ENCODE results near the gene LYG1. TPM values are rescaled to one million over a fixed set of nuclear protein-coding genes. Genes with fewer than 3 reads are reported as not detected.

LYG1 gene
- polyA plus RNA-seq, 1 of the 3 experiments (the other 2 are of a cell fraction), result 1.2 TPM

Other genes starting within 250 kb of the LYG1 start
- gene C2orf15, start 159.5 kb downstream of the LYG1 start, polyA plus RNA-seq (2012; rRNA removed), result 0.25 and 0.41 TPM in 2 replicates
- gene TSGA10, start 146.3 kb downstream of the LYG1 start, polyA plus RNA-seq (2012; rRNA removed), result 1.8 and 2.0 TPM in 2 replicates
- gene LIPT1, start 146.2 kb downstream of the LYG1 start, polyA plus RNA-seq (2012; rRNA removed), result 5.4 and 8.7 TPM in 2 replicates
- 11.8 and 15.7 TPM in 2 replicates for gene MITD1, start 120.1 kb downstream of the LYG1 start, polyA plus RNA-seq (2012; rRNA removed)
- gene MRPL30, start 120.0 kb downstream of the LYG1 start, polyA plus RNA-seq (2012; rRNA removed), result 14.9 and 18.4 TPM in 2 replicates
- gene LYG2, start 45.5 kb downstream of the LYG1 start, polyA plus RNA-seq (2012; rRNA removed), result not detected in 2 replicates
- gene TXNDC9, start 35.1 kb upstream of the LYG1 start, polyA plus RNA-seq (2012; rRNA removed), result 19.1 and 24.5 TPM in 2 replicates
- gene EIF5B, start 36.2 kb upstream of the LYG1 start, polyA plus RNA-seq (2012; rRNA removed), result 8.7 and 9.8 TPM in 2 replicates
- 15.9 and 24.2 TPM in 2 replicates for gene REV1, start 188.8 kb upstream of the LYG1 start, polyA plus RNA-seq (2012; rRNA removed)

All from SK-N-SH (cell line).